Measurements from ENCODE around the gene HTRA3. TPM values are rescaled to one million over a fixed set of nuclear protein-coding genes. Genes with fewer than 3 reads are reported as not detected.

HTRA3 gene
- total and polyA plus RNA-seq, 2 experiments from 2014 or later, result 3.2 to 5.2 TPM

DNA sequence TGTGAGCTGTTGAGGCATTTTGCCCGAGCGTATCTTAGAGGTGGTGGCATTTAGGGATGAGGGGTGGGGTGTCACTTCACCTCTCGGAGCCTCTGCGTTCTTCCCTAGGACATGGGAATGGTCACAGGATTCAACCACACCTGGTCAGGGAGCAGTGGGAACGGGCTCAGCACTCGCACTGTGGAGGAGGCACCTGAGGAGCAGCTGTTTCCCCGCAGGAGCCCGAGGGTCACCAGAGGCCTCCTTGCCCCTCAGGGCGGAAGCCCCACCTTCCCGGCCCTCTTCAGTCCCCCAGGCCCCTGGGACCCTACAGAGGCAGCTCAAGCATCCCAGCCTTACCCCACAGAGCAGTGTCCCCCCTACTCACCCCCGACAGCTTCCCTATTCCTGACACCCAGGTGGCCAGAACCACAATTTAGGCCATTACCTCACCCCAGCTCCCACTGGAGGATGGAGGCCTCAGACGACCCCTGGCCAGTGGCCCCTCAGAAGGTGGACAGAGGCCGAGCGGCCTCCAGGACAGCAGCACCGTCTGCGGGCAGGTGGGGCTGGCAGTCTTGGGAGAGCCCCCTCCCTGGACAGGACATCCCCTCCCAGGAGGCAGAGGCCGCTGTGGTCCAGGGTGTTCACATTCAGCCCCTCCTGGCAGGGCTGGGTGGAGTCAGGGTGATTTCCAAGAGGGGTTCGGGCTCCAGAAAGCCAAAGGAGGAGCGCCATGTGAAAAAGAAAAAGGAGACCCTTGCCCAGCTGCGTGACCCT, 4.2 kb upstream of the HTRA3 start:
- H3F3A ChIP-seq (ENCODE audit: insufficient read depth), result peaks cover 1% of the 10 kb centered on the region
- H3K4me3 ChIP-seq, result no peak overlapping the region
- peaks cover 2% of the 10 kb centered on the region; the same call in 1 of the 2 replicates for H3K27me3 ChIP-seq (replicated peaks; ENCODE audit: insufficient read depth)
- no peak overlapping the region for H3K4me2 ChIP-seq (ENCODE audit: unreplicated experiment)
- H3K36me3 ChIP-seq (ENCODE audit: low read depth), result no peaks in the 10 kb centered on the region
- no peaks in the 10 kb centered on the region for H3K79me2 ChIP-seq (ENCODE audit: insufficient read depth)
- 0 out of 2 replicates have a peak, but pooled peaks cover 3% of the 10 kb centered on the region for H3K4me1 ChIP-seq (ENCODE audit: insufficient read depth)
- H3K9ac ChIP-seq, result no peak overlapping the region
- H2AFZ ChIP-seq, result no peak overlapping the region
- no peak for DNase-seq
- in situ Hi-C loops (cut with MboI), result no loop called here
- no peak overlapping the region for H3K27ac ChIP-seq
- H4K20me1 ChIP-seq (ENCODE audit: insufficient read depth), result no peaks in the 10 kb centered on the region
- no peaks in the 10 kb centered on the region for H3K9me2 ChIP-seq (ENCODE audit: insufficient read depth)
- 87% methylated on average over 16 to 18 of the region's 20 CpGs for WGBS, 2 experiments (ENCODE audit: low coverage in 1 of 2, low lambda C conversion rate in 2 of 2, missing lambda C conversion rate in 2 of 2)
- TF ChIP-seq EZH2phosphoT487 (IDR thresholded peaks at IDR 0.05; ENCODE audit: insufficient read depth, low read depth), result no peak
- TF ChIP-seq EZH2 (IDR thresholded peaks at IDR 0.05; ENCODE audit: insufficient read depth, poor library complexity, severe bottlenecking), result no peak
- no peaks in the 10 kb centered on the region for H3K9me3 ChIP-seq (ENCODE audit: low read depth)

DNA sequence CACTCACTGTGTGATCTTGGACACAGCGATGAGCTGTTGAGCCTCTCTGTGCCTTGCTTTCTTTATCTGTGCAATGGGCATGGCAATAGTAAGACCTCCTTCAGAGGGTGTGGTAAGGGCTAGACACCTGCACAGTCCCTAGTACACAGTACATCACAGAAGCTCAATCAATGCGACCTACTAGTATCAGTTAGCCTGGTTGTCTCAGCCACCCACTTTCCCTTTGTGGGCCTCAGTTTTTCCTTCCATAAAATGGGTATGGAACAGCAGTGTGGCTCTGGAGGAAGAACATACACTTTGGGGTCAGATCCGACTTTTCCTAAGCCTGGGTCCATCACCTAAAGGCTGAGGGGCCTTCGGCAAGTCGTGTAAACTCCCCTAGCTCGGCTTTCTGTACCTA, 3.5 kb upstream of the HTRA3 start:
- in situ Hi-C loops (cut with MboI), result no loop called here
- Histone ChIP-seq H3K9ac (no peak overlapping the region), H3K4me3 (no peak overlapping the region), H3F3A (ENCODE audit: insufficient read depth) (no peaks in the 10 kb centered on the region), H3K9me3 (ENCODE audit: low read depth) (no peaks in the 10 kb centered on the region), H3K27ac (no peak overlapping the region), H3K36me3 (ENCODE audit: low read depth) (no peaks in the 10 kb centered on the region), H2AFZ (no peak overlapping the region), H3K27me3 (replicated peaks; ENCODE audit: insufficient read depth) (peaks cover 8% of the 10 kb centered on the region; the same call in 1 of the 2 replicates), H3K4me1 (ENCODE audit: insufficient read depth) (0 out of 2 replicates have a peak, but pooled peaks cover 3% of the 10 kb centered on the region), H3K79me2 (ENCODE audit: insufficient read depth) (no peaks in the 10 kb centered on the region), H3K4me2 (ENCODE audit: unreplicated experiment) (no peak overlapping the region), H3K9me2 (ENCODE audit: insufficient read depth) (no peaks in the 10 kb centered on the region), H4K20me1 (ENCODE audit: insufficient read depth) (no peaks in the 10 kb centered on the region)
- 84% methylated on average over 4 to 6 of the region's 6 CpGs for WGBS, 2 experiments (ENCODE audit: low coverage in 1 of 2, low lambda C conversion rate in 2 of 2, missing lambda C conversion rate in 2 of 2)
- DNase-seq, result no peak
- no peak for TF ChIP-seq EZH2phosphoT487 (IDR thresholded peaks at IDR 0.05; ENCODE audit: insufficient read depth, low read depth)
- TF ChIP-seq EZH2 (IDR thresholded peaks at IDR 0.05; ENCODE audit: insufficient read depth, poor library complexity, severe bottlenecking), result no peak

DNA sequence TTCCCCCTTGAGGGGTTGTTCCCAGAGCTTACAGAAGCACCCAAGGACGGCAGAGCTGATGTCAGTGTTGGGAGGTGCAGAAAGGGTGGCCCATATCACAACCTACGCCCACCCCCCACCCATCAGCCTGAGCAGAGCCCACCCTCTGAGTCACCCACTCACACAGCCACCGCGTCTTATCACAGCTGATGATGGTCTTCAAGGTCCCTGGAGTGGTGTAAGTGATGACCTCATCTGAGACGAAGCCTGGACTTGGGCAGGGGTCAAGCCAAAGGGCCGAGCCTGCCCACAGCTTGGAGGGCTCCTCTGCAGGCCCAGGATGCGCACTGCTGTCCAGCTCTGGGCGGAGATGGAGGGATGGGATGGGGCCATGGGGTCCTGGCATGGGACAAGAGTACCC, 3.0 kb upstream of the HTRA3 start:
- WGBS, 2 experiments (ENCODE audit: low coverage in 1 of 2, low lambda C conversion rate in 2 of 2, missing lambda C conversion rate in 2 of 2), result 68 to 77% methylated on average over 8 of the region's 8 CpGs

DNA sequence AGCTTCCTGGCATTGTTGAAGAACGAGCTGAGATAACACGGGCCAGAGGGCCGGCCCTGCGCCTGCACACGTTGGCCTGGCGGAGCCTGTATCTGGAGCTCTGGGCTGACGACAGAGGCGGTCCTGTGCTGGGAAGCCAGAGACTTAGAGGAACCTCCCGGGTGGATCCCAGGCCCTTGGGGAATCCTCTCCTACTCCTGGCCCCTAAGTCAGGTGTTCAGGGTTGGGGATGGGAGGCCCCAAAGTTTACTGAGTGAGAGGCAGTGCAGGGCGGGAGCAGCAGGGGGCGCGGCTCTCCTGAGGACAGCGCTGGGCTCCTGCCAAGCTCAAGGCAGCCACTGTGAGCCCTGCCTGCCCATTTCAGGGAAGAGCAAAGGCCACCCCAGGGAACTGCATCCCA, 2.5 kb upstream of the HTRA3 start:
- H3K27ac ChIP-seq, result no peak overlapping the region
- no peak overlapping the region for H2AFZ ChIP-seq
- 0 out of 2 replicates have a peak, but pooled peaks cover 3% of the 10 kb centered on the region for H3K4me1 ChIP-seq (ENCODE audit: insufficient read depth)
- H3K4me3 ChIP-seq, result no peak overlapping the region
- no peaks in the 10 kb centered on the region for H3K9me2 ChIP-seq (ENCODE audit: insufficient read depth)
- in situ Hi-C loops (cut with MboI), result no loop called here
- H3F3A ChIP-seq (ENCODE audit: insufficient read depth), result no peaks in the 10 kb centered on the region
- peak; percentile 89 for DNase-seq
- H4K20me1 ChIP-seq (ENCODE audit: insufficient read depth), result no peaks in the 10 kb centered on the region
- no peak overlapping the region for H3K4me2 ChIP-seq (ENCODE audit: unreplicated experiment)
- H3K9me3 ChIP-seq (ENCODE audit: low read depth), result no peaks in the 10 kb centered on the region
- TF ChIP-seq EZH2 (IDR thresholded peaks at IDR 0.05; ENCODE audit: insufficient read depth, poor library complexity, severe bottlenecking), result no peak
- TF ChIP-seq EZH2phosphoT487 (IDR thresholded peaks at IDR 0.05; ENCODE audit: insufficient read depth, low read depth), result no peak
- no peaks in the 10 kb centered on the region for H3K79me2 ChIP-seq (ENCODE audit: insufficient read depth)
- 24 to 31% methylated on average over 13 of the region's 13 CpGs for WGBS, 2 experiments (ENCODE audit: low coverage in 1 of 2, low lambda C conversion rate in 2 of 2, missing lambda C conversion rate in 2 of 2)
- no peaks in the 10 kb centered on the region for H3K36me3 ChIP-seq (ENCODE audit: low read depth)
- H3K27me3 ChIP-seq (replicated peaks; ENCODE audit: insufficient read depth), result peaks cover 8% of the 10 kb centered on the region; the same call in 1 of the 2 replicates
- H3K9ac ChIP-seq, result no peak overlapping the region

More for the DNA sequence above, 3.0 kb upstream of the HTRA3 start:
- H3K79me2 ChIP-seq (ENCODE audit: insufficient read depth), result no peaks in the 10 kb centered on the region
- H3K27ac ChIP-seq, result no peak overlapping the region
- 0 out of 2 replicates have a peak, but pooled peaks cover 3% of the 10 kb centered on the region for H3K4me1 ChIP-seq (ENCODE audit: insufficient read depth)
- no peak overlapping the region for H3K9ac ChIP-seq
- no peak for TF ChIP-seq EZH2 (IDR thresholded peaks at IDR 0.05; ENCODE audit: insufficient read depth, poor library complexity, severe bottlenecking)
- TF ChIP-seq EZH2phosphoT487 (IDR thresholded peaks at IDR 0.05; ENCODE audit: insufficient read depth, low read depth), result no peak
- in situ Hi-C loops (cut with MboI), result no loop called here
- peaks cover 8% of the 10 kb centered on the region; the same call in 1 of the 2 replicates for H3K27me3 ChIP-seq (replicated peaks; ENCODE audit: insufficient read depth)
- H3K4me3 ChIP-seq, result no peak overlapping the region
- no peak overlapping the region for H3K4me2 ChIP-seq (ENCODE audit: unreplicated experiment)
- no peaks in the 10 kb centered on the region for H3F3A ChIP-seq (ENCODE audit: insufficient read depth)
- no peaks in the 10 kb centered on the region for H3K36me3 ChIP-seq (ENCODE audit: low read depth)
- H4K20me1 ChIP-seq (ENCODE audit: insufficient read depth), result no peaks in the 10 kb centered on the region
- H3K9me2 ChIP-seq (ENCODE audit: insufficient read depth), result no peaks in the 10 kb centered on the region
- DNase-seq, result no peak
- H3K9me3 ChIP-seq (ENCODE audit: low read depth), result no peaks in the 10 kb centered on the region
- no peak overlapping the region for H2AFZ ChIP-seq

All from GM23248 (cell line).